ENCODE data around the gene CHAF1B.
A peak's percentile ranks its signal among the peaks of the same experiment; 100 is the strongest.

Gene CHAF1B

DNA sequence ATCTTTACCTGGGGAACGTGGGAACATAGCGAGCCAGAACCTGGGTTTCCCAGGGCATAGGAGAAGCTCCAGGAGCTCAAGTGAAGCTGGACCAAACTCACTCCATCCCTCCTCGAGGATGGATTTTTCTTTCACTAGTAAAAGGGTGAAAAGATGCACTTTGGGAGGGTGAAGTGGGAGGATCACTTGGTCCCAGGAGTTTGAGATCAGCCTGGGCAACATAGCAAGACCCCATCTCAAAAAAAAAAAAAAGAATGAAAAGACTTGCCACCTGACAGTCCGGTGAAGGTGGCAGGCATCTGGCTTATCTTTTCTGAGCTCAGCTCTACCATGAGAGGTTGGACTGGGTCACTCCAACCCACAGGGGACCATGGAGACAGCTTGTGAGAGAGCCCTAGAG, 42.3 kb downstream of the CHAF1B start:
- Histone ChIP-seq H3K36me3 (ENCODE audit: insufficient read depth, insufficient read length, low read length) (peaks cover 2% of the 10 kb centered on the region), H3K4me3 (ENCODE audit: insufficient read length, low read depth) (no peak overlapping the region), H3K9me3 (ENCODE audit: insufficient read depth, low read length) (no peaks in the 10 kb centered on the region), H3K4me1 (ENCODE audit: insufficient read depth, insufficient read length) (peaks cover 34% of the 10 kb centered on the region), H3K27me3 (ENCODE audit: insufficient read depth, insufficient read length) (no peaks in the 10 kb centered on the region), H3K9ac (ENCODE audit: insufficient read length, low read depth) (no peak overlapping the region)
- DNase-seq (ENCODE audit: low read depth, low spot score), result no peak
- TF ChIP-seq YY1 (IDR thresholded peaks at IDR 0.05; ENCODE audit: insufficient read depth, insufficient read length), result no peak
- TF ChIP-seq SUZ12 (IDR thresholded peaks at IDR 0.05; ENCODE audit: extremely low read depth, insufficient read depth, insufficient read length), result no peak
- no peak for TF ChIP-seq ZNF274 (IDR thresholded peaks at IDR 0.05; ENCODE audit: low read depth, low read length)

DNA sequence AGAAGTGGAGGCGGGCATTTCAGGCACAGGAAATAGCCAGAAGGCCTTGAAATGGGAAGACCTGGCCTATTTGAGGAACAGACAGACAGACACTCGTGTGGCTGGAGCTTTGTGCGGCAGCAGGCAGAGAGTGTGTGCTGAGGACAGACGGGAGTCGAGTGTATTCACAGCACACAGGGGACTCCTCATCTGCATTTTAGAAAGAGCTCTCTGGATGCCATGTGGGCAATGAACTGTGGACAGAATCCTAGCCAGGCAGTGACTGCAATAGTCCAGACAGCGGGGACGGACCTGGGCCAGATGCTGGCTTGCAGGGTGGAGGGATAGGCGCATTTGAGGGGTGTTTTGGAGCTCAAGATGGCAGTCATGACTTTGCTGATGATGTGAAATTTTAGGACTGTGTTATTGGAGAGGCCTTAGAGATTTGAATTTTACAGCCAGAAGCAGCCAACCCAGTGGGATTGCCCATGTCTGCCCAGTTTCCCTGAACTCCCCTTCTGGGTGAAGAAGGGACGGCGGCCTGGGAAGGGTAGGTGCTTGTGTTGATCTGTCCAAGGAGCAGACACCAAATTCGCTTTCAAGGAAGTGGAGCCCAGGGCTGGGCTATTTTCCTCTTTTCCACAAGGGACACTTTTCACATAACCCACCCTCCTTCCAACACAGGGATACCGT, 43.7 kb downstream of the CHAF1B start:
- TF ChIP-seq SUZ12 (IDR thresholded peaks at IDR 0.05; ENCODE audit: extremely low read depth, insufficient read depth, insufficient read length), result no peak
- TF ChIP-seq YY1 (IDR thresholded peaks at IDR 0.05; ENCODE audit: insufficient read depth, insufficient read length), result no peak
- no peak for TF ChIP-seq ZNF274 (IDR thresholded peaks at IDR 0.05; ENCODE audit: low read depth, low read length)
- DNase-seq (ENCODE audit: low read depth, low spot score), result no peak
- Histone ChIP-seq H3K9me3 (ENCODE audit: insufficient read depth, low read length) (no peaks in the 10 kb centered on the region), H3K27me3 (ENCODE audit: insufficient read depth, insufficient read length) (no peaks in the 10 kb centered on the region), H3K9ac (ENCODE audit: insufficient read length, low read depth) (no peak overlapping the region), H3K4me3 (ENCODE audit: insufficient read length, low read depth) (no peak overlapping the region), H3K36me3 (ENCODE audit: insufficient read depth, insufficient read length, low read length) (peaks cover 2% of the 10 kb centered on the region), H3K4me1 (ENCODE audit: insufficient read depth, insufficient read length) (peaks cover 24% of the 10 kb centered on the region)

- peaks cover 17% of the 10 kb centered on the region for H3K4me1 ChIP-seq (ENCODE audit: insufficient read depth, insufficient read length)
- peak overlapping the region; percentile 46 for H3K9ac ChIP-seq (ENCODE audit: insufficient read length, low read depth)
- no peaks in the 10 kb centered on the region for H3K27me3 ChIP-seq (ENCODE audit: insufficient read depth, insufficient read length)
- TF ChIP-seq SUZ12 (IDR thresholded peaks at IDR 0.05; ENCODE audit: extremely low read depth, insufficient read depth, insufficient read length), result no peak
- no peak for TF ChIP-seq YY1 (IDR thresholded peaks at IDR 0.05; ENCODE audit: insufficient read depth, insufficient read length)
- no peak for TF ChIP-seq ZNF274 (IDR thresholded peaks at IDR 0.05; ENCODE audit: low read depth, low read length)
- H3K9me3 ChIP-seq (ENCODE audit: insufficient read depth, low read length), result no peaks in the 10 kb centered on the region
- H3K36me3 ChIP-seq (ENCODE audit: insufficient read depth, insufficient read length, low read length), result peaks cover 2% of the 10 kb centered on the region
- DNase-seq (ENCODE audit: low read depth, low spot score), result peak; percentile 69
- no peak overlapping the region for H3K4me3 ChIP-seq (ENCODE audit: insufficient read length, low read depth)
These were observed 44.9 kb downstream of the CHAF1B start for GRCh38 chr21:36429947-36430546.

- TF ChIP-seq SUZ12 (IDR thresholded peaks at IDR 0.05; ENCODE audit: extremely low read depth, insufficient read depth, insufficient read length), result no peak
- TF ChIP-seq YY1 (IDR thresholded peaks at IDR 0.05; ENCODE audit: insufficient read depth, insufficient read length), result no peak
- no peak for TF ChIP-seq ZNF274 (IDR thresholded peaks at IDR 0.05; ENCODE audit: low read depth, low read length)
- H3K9ac ChIP-seq (ENCODE audit: insufficient read length, low read depth), result no peak overlapping the region
- H3K27me3 ChIP-seq (ENCODE audit: insufficient read depth, insufficient read length), result no peaks in the 10 kb centered on the region
- H3K4me3 ChIP-seq (ENCODE audit: insufficient read length, low read depth), result no peak overlapping the region
- no peak for DNase-seq (ENCODE audit: low read depth, low spot score)
- H3K36me3 ChIP-seq (ENCODE audit: insufficient read depth, insufficient read length, low read length), result peaks cover 2% of the 10 kb centered on the region
- peaks cover 13% of the 10 kb centered on the region for H3K4me1 ChIP-seq (ENCODE audit: insufficient read depth, insufficient read length)
- H3K9me3 ChIP-seq (ENCODE audit: insufficient read depth, low read length), result no peaks in the 10 kb centered on the region
These were observed 45.6 kb downstream of the CHAF1B start for GRCh38 chr21:36430841-36431240.

GRCh38 chr21:36431252-36431651, 46.1 kb downstream of the CHAF1B start:
- H3K4me3 ChIP-seq (ENCODE audit: insufficient read length, low read depth), result no peak overlapping the region
- H3K4me1 ChIP-seq (ENCODE audit: insufficient read depth, insufficient read length), result peaks cover 13% of the 10 kb centered on the region
- DNase-seq (ENCODE audit: low read depth, low spot score), result no peak
- no peaks in the 10 kb centered on the region for H3K9me3 ChIP-seq (ENCODE audit: insufficient read depth, low read length)
- H3K36me3 ChIP-seq (ENCODE audit: insufficient read depth, insufficient read length, low read length), result peaks cover 2% of the 10 kb centered on the region
- H3K9ac ChIP-seq (ENCODE audit: insufficient read length, low read depth), result no peak overlapping the region
- TF ChIP-seq ZNF274 (IDR thresholded peaks at IDR 0.05; ENCODE audit: low read depth, low read length), result no peak
- TF ChIP-seq YY1 (IDR thresholded peaks at IDR 0.05; ENCODE audit: insufficient read depth, insufficient read length), result no peak
- no peak for TF ChIP-seq SUZ12 (IDR thresholded peaks at IDR 0.05; ENCODE audit: extremely low read depth, insufficient read depth, insufficient read length)
- no peaks in the 10 kb centered on the region for H3K27me3 ChIP-seq (ENCODE audit: insufficient read depth, insufficient read length)

GRCh38 chr21:36433059-36433709, 48.0 kb downstream of the CHAF1B start:
- Histone ChIP-seq H3K9ac (ENCODE audit: insufficient read length, low read depth) (no peak overlapping the region), H3K4me1 (ENCODE audit: insufficient read depth, insufficient read length) (peaks cover 13% of the 10 kb centered on the region), H3K36me3 (ENCODE audit: insufficient read depth, insufficient read length, low read length) (no peaks in the 10 kb centered on the region), H3K9me3 (ENCODE audit: insufficient read depth, low read length) (no peaks in the 10 kb centered on the region), H3K27me3 (ENCODE audit: insufficient read depth, insufficient read length) (no peaks in the 10 kb centered on the region), H3K4me3 (ENCODE audit: insufficient read length, low read depth) (no peak overlapping the region)
- TF ChIP-seq YY1 (IDR thresholded peaks at IDR 0.05; ENCODE audit: insufficient read depth, insufficient read length) (no peak), ZNF274 (IDR thresholded peaks at IDR 0.05; ENCODE audit: low read depth, low read length) (no peak), SUZ12 (IDR thresholded peaks at IDR 0.05; ENCODE audit: extremely low read depth, insufficient read depth, insufficient read length) (no peak)
- no peak for DNase-seq (ENCODE audit: low read depth, low spot score)

- H3K4me1 ChIP-seq (ENCODE audit: insufficient read depth, insufficient read length), result peaks cover 7% of the 10 kb centered on the region
- no peak overlapping the region for H3K9ac ChIP-seq (ENCODE audit: insufficient read length, low read depth)
- no peak for TF ChIP-seq SUZ12 (IDR thresholded peaks at IDR 0.05; ENCODE audit: extremely low read depth, insufficient read depth, insufficient read length)
- TF ChIP-seq YY1 (IDR thresholded peaks at IDR 0.05; ENCODE audit: insufficient read depth, insufficient read length), result no peak
- TF ChIP-seq ZNF274 (IDR thresholded peaks at IDR 0.05; ENCODE audit: low read depth, low read length), result no peak
- no peak overlapping the region for H3K4me3 ChIP-seq (ENCODE audit: insufficient read length, low read depth)
- H3K9me3 ChIP-seq (ENCODE audit: insufficient read depth, low read length), result no peaks in the 10 kb centered on the region
- H3K36me3 ChIP-seq (ENCODE audit: insufficient read depth, insufficient read length, low read length), result no peaks in the 10 kb centered on the region
- no peak for DNase-seq (ENCODE audit: low read depth, low spot score)
- H3K27me3 ChIP-seq (ENCODE audit: insufficient read depth, insufficient read length), result no peaks in the 10 kb centered on the region
These were observed 49.0 kb downstream of the CHAF1B start for GRCh38 chr21:36434144-36434543.
